Heart left ventricle (tissue), 16 donors: Measurements from ENCODE around the gene ROR1. TPM values are rescaled to one million over a fixed set of nuclear protein-coding genes. Genes with fewer than 3 reads are reported as not detected.

Source experiments
- ATAC-seq, 4 donors: fragments of 200-7000 bp; cut with Tn5 transposase; one replicate each; pipeline ENCODE4 v1.9.1; 2020 to 2022; ENCODE audit warnings: moderate library complexity in 4 of 4, mild to moderate bottlenecking in 3 of 4, moderate number of reproducible peaks in 1 of 4
- DNase-seq, 5 donors: peaks; one replicate each; pipeline ENCODE4 v3.0.0-alpha.2; 2020
- H3K27ac ChIP-seq, 12 donors: fragments of 200-600 bp; sonication (generic) in 4 of 12; one replicate each; pipeline versions ENCODE4 v1.5.0 to v1.8.0; 2016 to 2022; ENCODE audit warnings: mild to moderate bottlenecking in 2 of 12
- H3K27me3 ChIP-seq, 9 donors: fragments of 200-600 bp; sonication (generic) in 2 of 9; one replicate each; pipeline versions ENCODE4 v1.5.1 to v1.8.0; 2016 to 2022; ENCODE audit warnings: mild to moderate bottlenecking in 3 of 9
- H3K36me3 ChIP-seq, 9 donors: fragments of 200-600 bp; sonication (generic) in 2 of 9; one replicate each; pipeline versions ENCODE4 v1.5.0 to v1.8.0; 2018 to 2022; ENCODE audit warnings: mild to moderate bottlenecking in 2 of 9
- H3K4me1 ChIP-seq, 12 donors: fragments of 200-600 bp; sonication (generic) in 4 of 12; one replicate each; pipeline versions ENCODE4 v1.5.0 to v1.8.0; 2016 to 2022; ENCODE audit warnings: mild to moderate bottlenecking in 3 of 12
- H3K4me3 ChIP-seq, 12 donors: fragments of 200-600 bp; sonication (generic) in 4 of 12; one replicate each; pipeline versions ENCODE4 v1.5.0 to v1.8.0; 2017 to 2022; ENCODE audit warnings: mild to moderate bottlenecking in 9 of 12, moderate library complexity in 4 of 12
- H3K9me3 ChIP-seq, 12 donors: fragments of 200-600 bp; sonication (generic) in 4 of 12; one replicate each; pipeline versions ENCODE4 v1.5.0 to v1.8.0; 2016 to 2022; ENCODE audit warnings: mild to moderate bottlenecking in 1 of 12
- CTCF ChIP-seq, 12 donors: fragments of 200-600 bp; sonication (generic) in 4 of 12; IDR thresholded peaks; one replicate each; pipeline versions ENCODE4 v1.5.0 to v1.8.0; 2018 to 2022; ENCODE audit warnings: antibody characterized with exemption in 12 of 12, mild to moderate bottlenecking in 5 of 12
- POLR2A ChIP-seq, 2 donors: fragments of 450-650 bp; IDR thresholded peaks; one replicate each; pipeline ENCODE4 v1.6.1; 2017; ENCODE audit warnings: antibody characterized with exemption in 2 of 2, mild to moderate bottlenecking in 2 of 2, moderate library complexity in 2 of 2
- WGBS, 4 donors: extraction: QIAGEN DNeasy Blood & Tissue Kit in 2 of 4; methylation state at CpG; one replicate each; pipeline versions ENCODE4 v1.1.5 to v1.1.7; 2013 to 2018; 5-methylcytosine and 5-hydroxymethylcytosine counted together
- intact Hi-C, 10 donors: fragments of 100-400 bp; cut with DNase I; formaldehyde crosslinking; loops; one replicate each; pipeline versions ENCODE4 v1.11.1 to v1.14.2; 2022
- polyA plus RNA-seq, 2 donors: library from polyadenylated mRNA; stranded (reverse); fragments of 200-250 nt; gene quantifications; one replicate each; pipeline ENCODE4 v1.2.3, GENCODE V29; 2013
- total RNA-seq, 9 donors: library from RNA; depleted of rRNA in 2 of 9; stranded (reverse); fragments of >200 nt in 2 of 9; fragmentation: NEBNext Ultra II Directional in 3 of 9; extraction: Animal tissue kit (Norgen Biotek cat#: 25700) in 3 of 9; gene quantifications; one replicate each; pipeline versions ENCODE4 v1.1.0 to v1.2.4, GENCODE V29; 2016 to 2023
- donor health status: ischemic (EF 13 %, LVEDD 7.1; RV severe dilation, severe dysfunction).
- donor health status: healthy with polysubstance abuse.
- donor health status: DM: no; HTN: yes; CAD: no.
- donor health status: DM: no; HTN: no; CAD: no.
- donor health status: ischemic (EF 25% LVEDD 6.9; RV normal size, moderate dysfunction).
- donor health status: ischemic (EF 25% LVEDD 5.7; RV mildly dilated, moderate dysfunction).
- donor health status: healthy.
- donor health status: DM: yes; HTN: yes; CAD: no.
- donor health status: ischemic (EF 35%, LVEDD 5.7; RV mildly dilated, moderate dysfunction).
- donor health status: nonischemic (EF 11% LVEDD 7.7; RV severe dilation, severe dysfunction).
- donor health status: DM: yes; HTN: yes; CAD: no.
- donor health status: PGD.
- donor health status: ischemic (EF 29% LVEDD 5.4; RV normal size, mild dysfunction).
- donor health status: nonischemic (EF 23%, LVEDD 6.1; RV moderate dilation, normal function).

ROR1 gene
- total and polyA plus RNA-seq, 11 donors: 4.1 to 35.3 (median 19.3) TPM

- DNase-seq (no peak), ATAC-seq (no peak)
- TF ChIP-seq POLR2A (IDR thresholded peaks at IDR 0.05) (no peak), CTCF (IDR thresholded peaks at IDR 0.05) (no peak)
- H3K27me3 ChIP-seq: no peaks in the 10 kb centered on the region
- 48 to 61% (median 57%) methylated on average over 4 of the region's 4 CpGs for WGBS, 4 donors
- H3K4me1 ChIP-seq: peaks cover 0 to 24% (median 4%) of the 10 kb centered on the region in 12 donors
- peaks cover 0 to 36% (median 2%) of the 10 kb centered on the region in 9 donors for H3K36me3 ChIP-seq
- H3K4me3 ChIP-seq: no peak overlapping the region
- intact Hi-C loops: loop anchor here (2.0 to 10.0 kb wide), 20 partner anchors 83 to 523 kb away; partner anchors contain the start of gene ROR1 (in 9 of the 10)
- no peaks in the 10 kb centered on the region for H3K9me3 ChIP-seq
- no peak overlapping the region for H3K27ac ChIP-seq
Observed at GRCh38 chr1:64137412-64137803, 363.6 kb downstream of the ROR1 start.

- Histone ChIP-seq H3K4me3 (no peak overlapping the region), H3K27me3 (no peaks in the 10 kb centered on the region), H3K9me3 (no peaks in the 10 kb centered on the region), H3K4me1 (peaks cover 0 to 19% (median 4%) of the 10 kb centered on the region in 12 donors), H3K36me3 (peaks cover 0 to 53% (median 6%) of the 10 kb centered on the region in 9 donors), H3K27ac (no peak overlapping the region)
- intact Hi-C loops: loop anchor here (5.0 to 10.0 kb wide), 19 partner anchors 85 to 525 kb away; partner anchors contain the start of gene ROR1 (in 8 of the 10)
- 73 to 80% (median 77%) methylated on average over 10 of the region's 10 CpGs for WGBS, 4 donors
- TF ChIP-seq CTCF (IDR thresholded peaks at IDR 0.05) (no peak), POLR2A (IDR thresholded peaks at IDR 0.05) (no peak)
- ATAC-seq (no peak), DNase-seq (no peak)
Observed at GRCh38 chr1:64139877-64140276, 366.1 kb downstream of the ROR1 start.

GRCh38 chr1:64140596-64140995 lies 366.8 kb downstream of the ROR1 start:
- no peak for DNase-seq
- TF ChIP-seq POLR2A (IDR thresholded peaks at IDR 0.05) (no peak), CTCF (IDR thresholded peaks at IDR 0.05) (no peak)
- intact Hi-C loops: loop anchor here in 3 of 10 donors (5.0 to 10.0 kb wide), 4 partner anchors 92 to 518 kb away; no protein-coding TSS in a partner anchor
- Histone ChIP-seq H3K27me3 (no peaks in the 10 kb centered on the region), H3K4me1 (peaks cover 0 to 14% (median 4%) of the 10 kb centered on the region in 12 donors), H3K27ac (no peak overlapping the region), H3K9me3 (no peaks in the 10 kb centered on the region), H3K4me3 (no peak overlapping the region), H3K36me3 (peaks cover 0 to 53% (median 6%) of the 10 kb centered on the region in 9 donors)
- WGBS, 4 donors: 50 to 96% (median 70%) methylated on average over 2 of the region's 2 CpGs
- no peak for ATAC-seq

GRCh38 chr1:64147045-64147724 lies 373.4 kb downstream of the ROR1 start:
- Histone ChIP-seq H3K27me3 (no peaks in the 10 kb centered on the region), H3K36me3 (peaks cover 0 to 29% (median 6%) of the 10 kb centered on the region in 9 donors), H3K4me3 (no peak overlapping the region), H3K4me1 (peaks cover 0 to 16% (median 0%) of the 10 kb centered on the region in 12 donors), H3K9me3 (no peaks in the 10 kb centered on the region), H3K27ac (no peak overlapping the region)
- ATAC-seq (no peak), DNase-seq (no peak)
- intact Hi-C loops: loop anchor here in 1 of 10 donors (10.0 kb wide), 1 partner anchor 472 kb away; no protein-coding TSS in a partner anchor
- WGBS, 4 donors: 84 to 90% (median 85%) methylated on average over 5 of the region's 5 CpGs
- TF ChIP-seq POLR2A (IDR thresholded peaks at IDR 0.05) (no peak), CTCF (IDR thresholded peaks at IDR 0.05) (no peak)
